ENCODE measurements around the gene AGAP1.

GRCh38 chr2:236061497-236061896, 567.7 kb downstream of the AGAP1 start:
- TF ChIP-seq CTCF (IDR thresholded peaks at IDR 0.05) (no peak), POLR2A (IDR thresholded peaks at IDR 0.05) (no peak)

Measured in uterus (tissue), 2 donors.